Nephron progenitor cell (in vitro differentiated cells): Measurements from ENCODE around the gene FXR1.
"Not testable (repeated sequence)": the region's sequence is repeated elsewhere in the genome, so short reads cannot be mapped to it uniquely, and the experiment has no call there.

Experiments
- DNase-seq: peaks from one replicate; pipeline ENCODE4 v3.0.0; 2021
- H3K27ac Mint-ChIP-seq: 2 replicates; pipeline ENCODE4 v1.8.0; 2021; ENCODE audit warnings: mild to moderate bottlenecking, moderate library complexity, mixed read lengths
- H3K27me3 Mint-ChIP-seq: 2 replicates; pipeline ENCODE4 v1.8.0; 2021; ENCODE audit warnings: mild to moderate bottlenecking, low read depth, mixed read lengths; ENCODE audit not compliant: poor library complexity
- H3K36me3 Mint-ChIP-seq: 2 replicates; pipeline ENCODE4 v1.8.0; 2021; ENCODE audit warnings: low read depth, mixed read lengths
- H3K4me1 Mint-ChIP-seq: 2 replicates; pipeline ENCODE4 v1.8.0; 2021; ENCODE audit warnings: mixed read lengths
- H3K4me3 Mint-ChIP-seq: 2 replicates; pipeline ENCODE4 v1.8.0; 2021; ENCODE audit warnings: mild to moderate bottlenecking, moderate library complexity, mixed read lengths
- H3K9me3 Mint-ChIP-seq: 2 replicates; pipeline ENCODE4 v1.8.0; 2021; ENCODE audit warnings: mild to moderate bottlenecking, moderate library complexity, mixed read lengths
- TF ChIP-seq, protein P1 (sequence below): fragments of 200-600 bp; sonication (generic); IDR thresholded peaks from 2 replicates; pipeline ENCODE4 v1.5.0; 2021; ENCODE audit warnings: antibody characterized with exemption

Gene FXR1

GRCh38 chr3:180983136-180983535 is 70.7 kb downstream of the FXR1 start:
- TF ChIP-seq, protein P1, sequence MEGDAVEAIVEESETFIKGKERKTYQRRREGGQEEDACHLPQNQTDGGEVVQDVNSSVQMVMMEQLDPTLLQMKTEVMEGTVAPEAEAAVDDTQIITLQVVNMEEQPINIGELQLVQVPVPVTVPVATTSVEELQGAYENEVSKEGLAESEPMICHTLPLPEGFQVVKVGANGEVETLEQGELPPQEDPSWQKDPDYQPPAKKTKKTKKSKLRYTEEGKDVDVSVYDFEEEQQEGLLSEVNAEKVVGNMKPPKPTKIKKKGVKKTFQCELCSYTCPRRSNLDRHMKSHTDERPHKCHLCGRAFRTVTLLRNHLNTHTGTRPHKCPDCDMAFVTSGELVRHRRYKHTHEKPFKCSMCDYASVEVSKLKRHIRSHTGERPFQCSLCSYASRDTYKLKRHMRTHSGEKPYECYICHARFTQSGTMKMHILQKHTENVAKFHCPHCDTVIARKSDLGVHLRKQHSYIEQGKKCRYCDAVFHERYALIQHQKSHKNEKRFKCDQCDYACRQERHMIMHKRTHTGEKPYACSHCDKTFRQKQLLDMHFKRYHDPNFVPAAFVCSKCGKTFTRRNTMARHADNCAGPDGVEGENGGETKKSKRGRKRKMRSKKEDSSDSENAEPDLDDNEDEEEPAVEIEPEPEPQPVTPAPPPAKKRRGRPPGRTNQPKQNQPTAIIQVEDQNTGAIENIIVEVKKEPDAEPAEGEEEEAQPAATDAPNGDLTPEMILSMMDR: no peak
- no peak for DNase-seq
- Mint-ChIP-seq H3K36me3 (peaks cover 35% of the 10 kb centered on the region), H3K27me3 (no peaks in the 10 kb centered on the region), H3K4me1 (peaks cover 13% of the 10 kb centered on the region), H3K4me3 (no peak overlapping the region), H3K27ac (no peak overlapping the region), H3K9me3 (no peaks in the 10 kb centered on the region)

DNA sequence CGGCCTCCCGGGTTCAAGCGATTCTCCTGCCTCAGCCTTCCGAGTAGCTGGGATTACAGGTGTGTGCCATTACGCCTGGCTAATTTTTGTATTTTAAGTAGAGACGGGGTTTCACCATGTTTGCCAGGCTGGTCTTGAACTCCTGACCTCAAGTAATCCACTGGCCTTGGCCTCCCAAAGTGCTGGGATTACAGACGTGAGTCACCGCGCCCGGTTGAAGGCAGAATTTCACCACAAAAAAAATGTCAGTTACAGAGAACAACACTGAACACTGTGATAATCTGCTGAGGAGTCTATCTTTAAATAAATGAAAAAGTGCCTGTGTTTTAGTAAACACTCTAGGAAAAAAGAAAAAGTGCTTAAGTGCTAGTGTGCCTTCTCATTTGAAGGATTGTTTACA is 73.9 kb downstream of the FXR1 start:
- H3K27me3 Mint-ChIP-seq, H3K4me3 Mint-ChIP-seq, H3K9me3 Mint-ChIP-seq, H3K27ac Mint-ChIP-seq, DNase-seq: not testable (repeated sequence)
- H3K36me3 Mint-ChIP-seq: peaks cover 36% of the 10 kb centered on the region
- H3K4me1 Mint-ChIP-seq: peaks cover 27% of the 10 kb centered on the region

- Mint-ChIP-seq H3K27me3 (peaks cover 8% of the 10 kb centered on the region), H3K36me3 (peaks cover 36% of the 10 kb centered on the region), H3K4me3 (peak overlapping the region; percentile 50), H3K4me1 (peaks cover 27% of the 10 kb centered on the region), H3K9me3 (no peaks in the 10 kb centered on the region), H3K27ac (no peak overlapping the region)
- TF ChIP-seq, protein P1: no peak
- no peak for DNase-seq
These were observed 74.9 kb downstream of the FXR1 start for GRCh38 chr3:180987344-180987743.

- Mint-ChIP-seq H3K4me1 (peaks cover 27% of the 10 kb centered on the region), H3K4me3 (peak within 1 kb of the TSS; percentile 95), H3K36me3 (peaks cover 34% of the 10 kb centered on the region), H3K27ac (peak within 1 kb of the TSS; percentile 91), H3K9me3 (no peaks in the 10 kb centered on the region), H3K27me3 (peaks cover 27% of the 10 kb centered on the region)
- TF ChIP-seq, protein P1: no peak
- DNase-seq: peak; percentile 85
These were observed 77.1 kb downstream of the FXR1 start, which contains the start of gene DNAJC19 for GRCh38 chr3:180989291-180990163. Gene DNAJC19 (minus strand): TSS chr3:180989736. CDS start chr3:180989602, 134 bp downstream.

GRCh38 chr3:180990505-180990904 is 78.0 kb downstream of the FXR1 start:
- Mint-ChIP-seq H3K27ac (no peak overlapping the region), H3K36me3 (peaks cover 26% of the 10 kb centered on the region), H3K4me3 (peak overlapping the region; percentile 95), H3K4me1 (peaks cover 27% of the 10 kb centered on the region), H3K27me3 (peaks cover 37% of the 10 kb centered on the region), H3K9me3 (no peaks in the 10 kb centered on the region)
- DNase-seq: no peak
- TF ChIP-seq, protein P1: no peak

GRCh38 chr3:180996415-180996932 is 84.0 kb downstream of the FXR1 start:
- H3K27me3 Mint-ChIP-seq: peaks cover 47% of the 10 kb centered on the region
- no peaks in the 10 kb centered on the region for H3K4me1 Mint-ChIP-seq
- peaks cover 13% of the 10 kb centered on the region for H3K9me3 Mint-ChIP-seq
- TF ChIP-seq, protein P1: no peak
- H3K36me3 Mint-ChIP-seq: no peaks in the 10 kb centered on the region
- DNase-seq: no peak
- no peak overlapping the region for H3K27ac Mint-ChIP-seq
- H3K4me3 Mint-ChIP-seq: no peak overlapping the region

DNA sequence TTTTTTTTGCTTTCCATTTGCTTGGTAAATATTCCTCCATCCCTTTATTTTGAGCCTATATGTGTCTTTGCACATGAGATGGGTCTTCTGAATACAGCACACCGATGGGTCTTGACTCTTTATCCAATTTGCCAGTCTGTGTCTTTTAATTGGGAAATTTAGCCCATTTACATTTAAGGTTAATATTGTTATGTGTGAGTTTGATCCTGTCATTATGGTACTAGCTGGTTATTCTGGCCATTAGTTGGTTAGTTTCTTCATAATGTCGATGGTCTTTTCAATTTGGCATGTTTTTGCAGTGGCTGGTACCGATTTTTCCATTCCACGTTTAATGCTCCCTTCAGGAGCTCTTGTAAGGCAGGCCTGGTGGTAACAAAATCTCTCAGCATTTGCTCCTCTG is 89.9 kb downstream of the FXR1 start:
- H3K4me3 Mint-ChIP-seq, H3K27ac Mint-ChIP-seq, H3K27me3 Mint-ChIP-seq, DNase-seq, H3K4me1 Mint-ChIP-seq, H3K36me3 Mint-ChIP-seq: not testable (repeated sequence)
- peaks cover 36% of the 10 kb centered on the region for H3K9me3 Mint-ChIP-seq

- H3K4me3 Mint-ChIP-seq, H3K36me3 Mint-ChIP-seq, H3K27ac Mint-ChIP-seq, DNase-seq, H3K27me3 Mint-ChIP-seq, H3K4me1 Mint-ChIP-seq: not testable (repeated sequence)
- peaks cover 36% of the 10 kb centered on the region for H3K9me3 Mint-ChIP-seq
These were observed 91.0 kb downstream of the FXR1 start for GRCh38 chr3:181003469-181003868.
